Measurements from ENCODE around the gene IL1RL1. TPM values are rescaled to one million over a fixed set of nuclear protein-coding genes. Genes with fewer than 3 reads are reported as not detected.

Gene IL1RL1
- total and polyA plus RNA-seq, 4 donors = 0.17 to 1.1 TPM; not detected in 2

GRCh38 chr2:102290594-102290993 is 20.8 kb upstream of the IL1RL1 start:
- H3K4me1 ChIP-seq (ENCODE audit: control insufficient read depth, insufficient read depth, low read length) = no peaks in the 10 kb centered on the region
- no peaks in the 10 kb centered on the region for H3K9me3 ChIP-seq (ENCODE audit: control insufficient read depth, insufficient read depth, low read length)
- H3K36me3 ChIP-seq (ENCODE audit: control insufficient read depth, insufficient read depth, low read length) = no peaks in the 10 kb centered on the region
- no peak overlapping the region for H3K4me3 ChIP-seq (ENCODE audit: low read depth, low read length)
- H3K27ac ChIP-seq (ENCODE audit: low read depth, low read length) = no peak overlapping the region
- DNase-seq (ENCODE audit: low read depth in 4 of 6, low spot score in 6 of 6) = no peak
- H3K27me3 ChIP-seq (ENCODE audit: control insufficient read depth, insufficient read depth, low read length) = no peaks in the 10 kb centered on the region

GRCh38 chr2:102291319-102292075 is 19.9 kb upstream of the IL1RL1 start:
- H3K4me3 ChIP-seq (ENCODE audit: low read depth, low read length) = no peak overlapping the region
- no peaks in the 10 kb centered on the region for H3K27me3 ChIP-seq (ENCODE audit: control insufficient read depth, insufficient read depth, low read length)
- H3K36me3 ChIP-seq (ENCODE audit: control insufficient read depth, insufficient read depth, low read length) = no peaks in the 10 kb centered on the region
- H3K27ac ChIP-seq (ENCODE audit: low read depth, low read length) = no peak overlapping the region
- 100% methylated on average over 1 of the region's 4 CpGs for WGBS (ENCODE audit: insufficient coverage)
- no peaks in the 10 kb centered on the region for H3K4me1 ChIP-seq (ENCODE audit: control insufficient read depth, insufficient read depth, low read length)
- peak in 2 of 6 donors; percentile 2 to 12 for DNase-seq (ENCODE audit: low read depth in 4 of 6, low spot score in 6 of 6)
- no peaks in the 10 kb centered on the region for H3K9me3 ChIP-seq (ENCODE audit: control insufficient read depth, insufficient read depth, low read length)

- Histone ChIP-seq H3K4me1 (ENCODE audit: control insufficient read depth, insufficient read depth, low read length) (no peaks in the 10 kb centered on the region), H3K9me3 (ENCODE audit: control insufficient read depth, insufficient read depth, low read length) (no peaks in the 10 kb centered on the region), H3K27me3 (ENCODE audit: control insufficient read depth, insufficient read depth, low read length) (no peaks in the 10 kb centered on the region), H3K36me3 (ENCODE audit: control insufficient read depth, insufficient read depth, low read length) (no peaks in the 10 kb centered on the region), H3K27ac (ENCODE audit: low read depth, low read length) (no peak overlapping the region), H3K4me3 (ENCODE audit: low read depth, low read length) (no peak overlapping the region)
- no peak for DNase-seq (ENCODE audit: low read depth in 4 of 6, low spot score in 6 of 6)
- WGBS (ENCODE audit: insufficient coverage) = 57% methylated on average over 1 of the region's 3 CpGs
Measured at GRCh38 chr2:102294802-102295489, 16.4 kb upstream of the IL1RL1 start.

- Histone ChIP-seq H3K4me1 (ENCODE audit: control insufficient read depth, insufficient read depth, low read length) (no peaks in the 10 kb centered on the region), H3K27me3 (ENCODE audit: control insufficient read depth, insufficient read depth, low read length) (no peaks in the 10 kb centered on the region), H3K27ac (ENCODE audit: low read depth, low read length) (no peak overlapping the region), H3K36me3 (ENCODE audit: control insufficient read depth, insufficient read depth, low read length) (no peaks in the 10 kb centered on the region), H3K9me3 (ENCODE audit: control insufficient read depth, insufficient read depth, low read length) (no peaks in the 10 kb centered on the region), H3K4me3 (ENCODE audit: low read depth, low read length) (no peak overlapping the region)
- no CpG with 5 or more reads among the region's 1 CpG for WGBS (ENCODE audit: insufficient coverage)
- no peak for DNase-seq (ENCODE audit: low read depth in 4 of 6, low spot score in 6 of 6)
Measured at GRCh38 chr2:102295566-102295965, 15.8 kb upstream of the IL1RL1 start.

GRCh38 chr2:102296449-102296848 is 14.9 kb upstream of the IL1RL1 start:
- Histone ChIP-seq H3K36me3 (ENCODE audit: control insufficient read depth, insufficient read depth, low read length) (no peaks in the 10 kb centered on the region), H3K4me3 (ENCODE audit: low read depth, low read length) (no peak overlapping the region), H3K9me3 (ENCODE audit: control insufficient read depth, insufficient read depth, low read length) (no peaks in the 10 kb centered on the region), H3K27ac (ENCODE audit: low read depth, low read length) (no peak overlapping the region), H3K27me3 (ENCODE audit: control insufficient read depth, insufficient read depth, low read length) (no peaks in the 10 kb centered on the region), H3K4me1 (ENCODE audit: control insufficient read depth, insufficient read depth, low read length) (no peaks in the 10 kb centered on the region)
- DNase-seq (ENCODE audit: low read depth in 4 of 6, low spot score in 6 of 6) = no peak

- no peaks in the 10 kb centered on the region for H3K9me3 ChIP-seq (ENCODE audit: control insufficient read depth, insufficient read depth, low read length)
- DNase-seq (ENCODE audit: low read depth in 4 of 6, low spot score in 6 of 6) = no peak
- H3K27ac ChIP-seq (ENCODE audit: low read depth, low read length) = no peak overlapping the region
- H3K27me3 ChIP-seq (ENCODE audit: control insufficient read depth, insufficient read depth, low read length) = no peaks in the 10 kb centered on the region
- H3K4me3 ChIP-seq (ENCODE audit: low read depth, low read length) = no peak overlapping the region
- no CpG with 5 or more reads among the region's 3 CpGs for WGBS (ENCODE audit: insufficient coverage)
- no peaks in the 10 kb centered on the region for H3K36me3 ChIP-seq (ENCODE audit: control insufficient read depth, insufficient read depth, low read length)
- H3K4me1 ChIP-seq (ENCODE audit: control insufficient read depth, insufficient read depth, low read length) = no peaks in the 10 kb centered on the region
Measured at GRCh38 chr2:102297891-102298290, 13.5 kb upstream of the IL1RL1 start.

- H3K36me3 ChIP-seq (ENCODE audit: control insufficient read depth, insufficient read depth, low read length) = no peaks in the 10 kb centered on the region
- no peak overlapping the region for H3K27ac ChIP-seq (ENCODE audit: low read depth, low read length)
- WGBS (ENCODE audit: insufficient coverage) = 17% methylated on average over 4 of the region's 7 CpGs
- no peak for DNase-seq (ENCODE audit: low read depth in 4 of 6, low spot score in 6 of 6)
- H3K4me3 ChIP-seq (ENCODE audit: low read depth, low read length) = no peak overlapping the region
- no peaks in the 10 kb centered on the region for H3K9me3 ChIP-seq (ENCODE audit: control insufficient read depth, insufficient read depth, low read length)
- no peaks in the 10 kb centered on the region for H3K27me3 ChIP-seq (ENCODE audit: control insufficient read depth, insufficient read depth, low read length)
- H3K4me1 ChIP-seq (ENCODE audit: control insufficient read depth, insufficient read depth, low read length) = no peaks in the 10 kb centered on the region
Measured at GRCh38 chr2:102301867-102302362, 9.4 kb upstream of the IL1RL1 start.

GRCh38 chr2:102302458-102302857 is 8.9 kb upstream of the IL1RL1 start:
- no peaks in the 10 kb centered on the region for H3K27me3 ChIP-seq (ENCODE audit: control insufficient read depth, insufficient read depth, low read length)
- no peaks in the 10 kb centered on the region for H3K4me1 ChIP-seq (ENCODE audit: control insufficient read depth, insufficient read depth, low read length)
- H3K4me3 ChIP-seq (ENCODE audit: low read depth, low read length) = no peak overlapping the region
- DNase-seq (ENCODE audit: low read depth in 4 of 6, low spot score in 6 of 6) = no peak
- H3K27ac ChIP-seq (ENCODE audit: low read depth, low read length) = no peak overlapping the region
- no peaks in the 10 kb centered on the region for H3K9me3 ChIP-seq (ENCODE audit: control insufficient read depth, insufficient read depth, low read length)
- no CpG with 5 or more reads among the region's 3 CpGs for WGBS (ENCODE audit: insufficient coverage)
- no peaks in the 10 kb centered on the region for H3K36me3 ChIP-seq (ENCODE audit: control insufficient read depth, insufficient read depth, low read length)

- H3K4me1 ChIP-seq (ENCODE audit: control insufficient read depth, insufficient read depth, low read length) = no peaks in the 10 kb centered on the region
- H3K36me3 ChIP-seq (ENCODE audit: control insufficient read depth, insufficient read depth, low read length) = no peaks in the 10 kb centered on the region
- no peak overlapping the region for H3K27ac ChIP-seq (ENCODE audit: low read depth, low read length)
- H3K4me3 ChIP-seq (ENCODE audit: low read depth, low read length) = no peak overlapping the region
- no peaks in the 10 kb centered on the region for H3K27me3 ChIP-seq (ENCODE audit: control insufficient read depth, insufficient read depth, low read length)
- H3K9me3 ChIP-seq (ENCODE audit: control insufficient read depth, insufficient read depth, low read length) = no peaks in the 10 kb centered on the region
- WGBS (ENCODE audit: insufficient coverage) = no CpG with 5 or more reads among the region's 3 CpGs
- DNase-seq (ENCODE audit: low read depth in 4 of 6, low spot score in 6 of 6) = no peak
Measured at GRCh38 chr2:102303589-102303988, 7.8 kb upstream of the IL1RL1 start.

GRCh38 chr2:102304268-102304667 is 7.1 kb upstream of the IL1RL1 start:
- no peak for DNase-seq (ENCODE audit: low read depth in 4 of 6, low spot score in 6 of 6)
- Histone ChIP-seq H3K27me3 (ENCODE audit: control insufficient read depth, insufficient read depth, low read length) (no peaks in the 10 kb centered on the region), H3K9me3 (ENCODE audit: control insufficient read depth, insufficient read depth, low read length) (no peaks in the 10 kb centered on the region), H3K27ac (ENCODE audit: low read depth, low read length) (no peak overlapping the region), H3K4me1 (ENCODE audit: control insufficient read depth, insufficient read depth, low read length) (no peaks in the 10 kb centered on the region), H3K4me3 (ENCODE audit: low read depth, low read length) (no peak overlapping the region), H3K36me3 (ENCODE audit: control insufficient read depth, insufficient read depth, low read length) (no peaks in the 10 kb centered on the region)
- WGBS (ENCODE audit: insufficient coverage) = 100% methylated on average over 1 of the region's 2 CpGs
